ENCODE data around the gene NCOA7.
"Not testable (repeated sequence)": the region's sequence is repeated elsewhere in the genome, so short reads cannot be mapped to it uniquely, and the experiment has no call there.

The NCOA7 gene

GRCh38 chr6:125773387-125774341 lies 17.1 kb upstream of the NCOA7 start:
- no peak for TF ChIP-seq CTCF (IDR thresholded peaks at IDR 0.05; ENCODE audit: insufficient read depth, low read length)
- TF ChIP-seq SPI1 (IDR thresholded peaks at IDR 0.05; ENCODE audit: borderline replicate concordance, low read depth) = no peak
- TF ChIP-seq REST (IDR thresholded peaks at IDR 0.05; ENCODE audit: insufficient replicate concordance, low read depth) = no peak
- TF ChIP-seq GABPA (IDR thresholded peaks at IDR 0.05; ENCODE audit: low read depth) = no peak
- no peak for TF ChIP-seq POLR2AphosphoS5 (IDR thresholded peaks at IDR 0.05; ENCODE audit: low read depth)
- Histone ChIP-seq H3K27ac (replicated peaks) (no peak overlapping the region), H3K4me3 (replicated peaks; ENCODE audit: insufficient read depth, low read length) (no peak overlapping the region), H3K27me3 (ENCODE audit: insufficient read depth, poor library complexity, severe bottlenecking) (peaks cover 9% of the 10 kb centered on the region)
- DNase-seq (ENCODE audit: low read depth in 1 of 2, low spot score in 1 of 2) = no peak

GRCh38 chr6:125776107-125776826 lies 14.5 kb upstream of the NCOA7 start:
- not testable (repeated sequence) for H3K4me3 ChIP-seq (replicated peaks; ENCODE audit: insufficient read depth, low read length); H3K27me3 ChIP-seq (ENCODE audit: insufficient read depth, poor library complexity, severe bottlenecking); DNase-seq (ENCODE audit: low read depth in 1 of 2, low spot score in 1 of 2); H3K27ac ChIP-seq (replicated peaks)

- peak overlapping the region; percentile 64 for H3K4me3 ChIP-seq (replicated peaks; ENCODE audit: insufficient read depth, low read length)
Measured at GRCh38 chr6:125779924-125780539, 10.7 kb upstream of the NCOA7 start.

More at GRCh38 chr6:125779924-125780539, 10.7 kb upstream of the NCOA7 start:
- no peaks in the 10 kb centered on the region for H3K27me3 ChIP-seq (ENCODE audit: insufficient read depth, poor library complexity, severe bottlenecking)
- DNase-seq (ENCODE audit: low read depth in 1 of 2, low spot score in 1 of 2) = peak; percentile 89 to 91
- TF ChIP-seq GABPA (IDR thresholded peaks at IDR 0.05; ENCODE audit: low read depth) (0 out of 2 replicates have a peak, but pooled peaks have one; percentile 31), REST (IDR thresholded peaks at IDR 0.05; ENCODE audit: insufficient replicate concordance, low read depth) (no peak), POLR2AphosphoS5 (IDR thresholded peaks at IDR 0.05; ENCODE audit: low read depth) (no peak)
- H3K27ac ChIP-seq (replicated peaks) = peak overlapping the region; percentile 93

All from HL-60 (cell line).